Tibial nerve (tissue), 4 donors: Measurements from ENCODE around the gene ADGRL3. TPM values are rescaled to one million over a fixed set of nuclear protein-coding genes. Genes with fewer than 3 reads are reported as not detected.

Source experiments
- DNase-seq, 2 donors: peaks; one replicate each; pipeline ENCODE4 v3.0.0-alpha.2; 2019; ENCODE audit warnings: low spot score in 2 of 2
- H3K27ac ChIP-seq, 4 donors: fragments of 200-600 bp; sonication (generic) in 3 of 4; one replicate each; pipeline ENCODE4 v1.5.1; 2017 to 2019; ENCODE audit warnings: mild to moderate bottlenecking in 1 of 4
- H3K27me3 ChIP-seq, 2 donors: fragments of 200-600 bp; sonication (generic) in 1 of 2; one replicate each; pipeline versions ENCODE4 v1.5.1 to v1.6.0; 2017 to 2019
- H3K36me3 ChIP-seq, 3 donors: fragments of 200-600 bp; sonication (generic); one replicate each; pipeline ENCODE4 v1.5.1; 2018 to 2019
- H3K4me1 ChIP-seq, 4 donors: fragments of 200-600 bp; sonication (generic) in 3 of 4; one replicate each; pipeline ENCODE4 v1.5.1; 2017 to 2019
- H3K4me3 ChIP-seq, 4 donors: fragments of 200-600 bp; sonication (generic) in 3 of 4; one replicate each; pipeline ENCODE4 v1.5.1; 2017 to 2019; ENCODE audit warnings: mild to moderate bottlenecking in 1 of 4, moderate library complexity in 1 of 4
- H3K9me3 ChIP-seq, 4 donors: fragments of 200-600 bp; sonication (generic) in 3 of 4; one replicate each; pipeline ENCODE4 v1.5.1; 2017 to 2019
- EP300 ChIP-seq, 2 donors: sonication (generic); formaldehyde crosslinking; IDR thresholded peaks; one replicate each; pipeline ENCODE4 v1.6.1; 2017; ENCODE audit warnings: antibody characterized with exemption in 2 of 2, mild to moderate bottlenecking in 1 of 2
- POLR2A ChIP-seq, 2 donors: fragments of 450-650 bp; IDR thresholded peaks; one replicate each; pipeline ENCODE4 v1.6.1; 2017; ENCODE audit warnings: antibody characterized with exemption in 2 of 2, mild to moderate bottlenecking in 2 of 2, moderate library complexity in 2 of 2
- WGBS, 2 donors: methylation state at CpG; one replicate each; pipeline ENCODE4 v1.1.5; 2018; 5-methylcytosine and 5-hydroxymethylcytosine counted together
- total RNA-seq, 4 donors: library from RNA; depleted of rRNA; stranded (reverse); fragments of >200 nt; gene quantifications; one replicate each; pipeline ENCODE4 v1.1.0, GENCODE V29; 2016
- TF ChIP-seq, protein P1 (sequence below), 5 experiments: fragments of 200-600 bp in 3 of 5; fragments of 450-650 bp in 2 of 5; sonication (generic) in 3 of 5; IDR thresholded peaks; one replicate each; pipeline ENCODE4 v1.5.1; 2016 to 2019; ENCODE audit warnings: antibody characterized with exemption in 5 of 5, mild to moderate bottlenecking in 3 of 5, moderate library complexity in 2 of 5

The ADGRL3 gene
- total RNA-seq, 4 donors from 2014 or later, result 20.1 to 51.3 (median 28.2) TPM

DNA sequence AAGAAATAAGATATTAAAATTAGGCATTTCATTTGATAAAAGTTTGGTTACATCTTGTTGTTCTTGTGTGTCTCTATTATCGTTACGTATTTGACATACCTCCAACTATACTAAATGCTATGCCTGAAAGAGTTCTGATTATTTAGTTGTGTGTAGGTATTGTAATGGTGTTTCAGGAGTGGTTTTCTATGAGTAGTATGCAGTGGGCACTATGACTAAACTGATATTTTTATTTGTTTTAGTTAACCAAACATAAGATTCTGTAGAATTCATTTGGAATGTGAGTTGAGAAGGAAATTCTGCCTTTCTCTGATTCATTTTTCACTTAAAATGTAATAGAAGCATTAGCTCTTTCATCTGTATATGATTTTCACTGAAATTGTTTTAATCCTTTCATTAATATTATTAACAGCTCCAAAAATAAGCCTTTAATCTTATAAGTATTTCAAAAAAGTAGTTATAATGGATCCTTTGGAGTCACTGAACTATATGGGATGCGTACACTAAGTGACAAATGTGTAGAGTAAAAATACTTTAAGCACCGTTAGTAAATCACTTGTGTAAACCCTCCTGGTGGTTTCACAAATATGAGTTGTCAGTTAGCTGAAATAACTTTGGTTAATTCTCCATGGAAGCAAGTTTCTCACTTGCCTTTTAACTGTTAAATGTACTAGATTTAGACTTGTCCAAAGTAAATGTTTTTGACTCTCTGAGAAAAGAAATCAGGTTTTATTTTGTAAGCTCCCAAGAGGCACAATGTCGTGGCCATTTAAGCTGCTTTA is 388.7 kb downstream of the ADGRL3 start:
- 80 to 83% methylated on average over 5 of the region's 5 CpGs for WGBS, 2 donors
- Histone ChIP-seq H3K4me1 (no peaks in the 10 kb centered on the region), H3K9me3 (peaks cover 0 to 3% (median 0%) of the 10 kb centered on the region in 4 donors), H3K27ac (no peak overlapping the region), H3K36me3 (no peaks in the 10 kb centered on the region), H3K27me3 (no peaks in the 10 kb centered on the region), H3K4me3 (no peak overlapping the region)
- TF ChIP-seq POLR2A (IDR thresholded peaks at IDR 0.05) (no peak), EP300 (IDR thresholded peaks at IDR 0.05) (no peak)
- TF ChIP-seq, protein P1, sequence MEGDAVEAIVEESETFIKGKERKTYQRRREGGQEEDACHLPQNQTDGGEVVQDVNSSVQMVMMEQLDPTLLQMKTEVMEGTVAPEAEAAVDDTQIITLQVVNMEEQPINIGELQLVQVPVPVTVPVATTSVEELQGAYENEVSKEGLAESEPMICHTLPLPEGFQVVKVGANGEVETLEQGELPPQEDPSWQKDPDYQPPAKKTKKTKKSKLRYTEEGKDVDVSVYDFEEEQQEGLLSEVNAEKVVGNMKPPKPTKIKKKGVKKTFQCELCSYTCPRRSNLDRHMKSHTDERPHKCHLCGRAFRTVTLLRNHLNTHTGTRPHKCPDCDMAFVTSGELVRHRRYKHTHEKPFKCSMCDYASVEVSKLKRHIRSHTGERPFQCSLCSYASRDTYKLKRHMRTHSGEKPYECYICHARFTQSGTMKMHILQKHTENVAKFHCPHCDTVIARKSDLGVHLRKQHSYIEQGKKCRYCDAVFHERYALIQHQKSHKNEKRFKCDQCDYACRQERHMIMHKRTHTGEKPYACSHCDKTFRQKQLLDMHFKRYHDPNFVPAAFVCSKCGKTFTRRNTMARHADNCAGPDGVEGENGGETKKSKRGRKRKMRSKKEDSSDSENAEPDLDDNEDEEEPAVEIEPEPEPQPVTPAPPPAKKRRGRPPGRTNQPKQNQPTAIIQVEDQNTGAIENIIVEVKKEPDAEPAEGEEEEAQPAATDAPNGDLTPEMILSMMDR (IDR thresholded peaks at IDR 0.05), result no peak
- no peak for DNase-seq

DNA sequence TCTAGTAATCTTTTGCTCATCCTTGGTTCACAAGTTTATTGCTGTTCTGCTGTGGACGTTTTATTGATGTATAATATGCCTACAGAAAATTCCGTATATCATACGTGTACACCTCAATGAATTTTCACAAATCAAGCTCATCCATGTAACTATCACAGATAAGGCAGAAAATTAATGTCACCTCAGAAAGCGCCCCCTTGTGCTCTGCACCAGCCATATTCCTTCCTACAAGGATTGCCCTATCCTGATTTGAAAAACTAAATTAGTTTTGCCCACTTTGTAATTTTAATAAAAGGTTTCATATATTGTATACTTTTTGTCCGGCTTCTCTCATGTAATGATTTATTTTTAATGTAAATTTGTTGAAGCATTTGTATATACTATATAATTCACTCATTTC is 390.8 kb downstream of the ADGRL3 start:
- H3K36me3 ChIP-seq, result no peaks in the 10 kb centered on the region
- no peak overlapping the region for H3K4me3 ChIP-seq
- no peak for DNase-seq
- no peak overlapping the region for H3K27ac ChIP-seq
- no peaks in the 10 kb centered on the region for H3K27me3 ChIP-seq
- 90 to 91% methylated on average over 5 of the region's 5 CpGs for WGBS, 2 donors
- TF ChIP-seq, protein P1 (IDR thresholded peaks at IDR 0.05), result no peak
- TF ChIP-seq EP300 (IDR thresholded peaks at IDR 0.05), result no peak
- H3K9me3 ChIP-seq, result peaks cover 0 to 5% (median 0%) of the 10 kb centered on the region in 4 donors
- H3K4me1 ChIP-seq, result no peaks in the 10 kb centered on the region

GRCh38 chr4:61596606-61597340 is 396.6 kb downstream of the ADGRL3 start:
- Histone ChIP-seq H3K4me3 (no peak overlapping the region), H3K36me3 (no peaks in the 10 kb centered on the region), H3K4me1 (no peaks in the 10 kb centered on the region), H3K27me3 (no peaks in the 10 kb centered on the region), H3K27ac (no peak overlapping the region), H3K9me3 (peaks cover 0 to 5% (median 0%) of the 10 kb centered on the region in 4 donors)
- DNase-seq, result no peak
- whole genome bisulfite sequencing, 2 donors, result 62 to 65% methylated on average over 5 of the region's 5 CpGs
- TF ChIP-seq POLR2A (IDR thresholded peaks at IDR 0.05), result no peak
- no peak for TF ChIP-seq EP300 (IDR thresholded peaks at IDR 0.05)
- TF ChIP-seq, protein P1 (IDR thresholded peaks at IDR 0.05), result no peak

DNA sequence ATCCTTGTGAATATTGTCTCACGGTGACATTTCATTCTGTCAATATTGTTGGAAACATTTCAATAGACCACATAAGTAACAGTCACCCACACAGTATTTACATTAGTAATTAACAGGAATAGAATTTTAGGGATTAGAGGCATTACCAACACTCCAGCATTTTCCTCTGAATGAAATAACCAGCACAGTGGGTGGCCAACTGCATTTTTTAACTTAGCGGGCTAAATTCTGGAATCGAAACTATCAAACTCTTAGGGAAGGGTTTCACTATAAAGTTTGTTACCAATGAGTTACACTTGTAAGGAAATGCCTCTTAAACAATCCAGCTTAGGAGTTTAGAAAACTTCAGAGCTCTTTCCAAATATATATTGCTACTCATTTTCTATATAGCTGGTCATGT is 403.0 kb downstream of the ADGRL3 start:
- H3K36me3 ChIP-seq, result no peaks in the 10 kb centered on the region
- DNase-seq, result no peak
- no peaks in the 10 kb centered on the region for H3K27me3 ChIP-seq
- H3K27ac ChIP-seq, result no peak overlapping the region
- H3K9me3 ChIP-seq, result no peaks in the 10 kb centered on the region
- H3K4me3 ChIP-seq, result no peak overlapping the region
- no peak for TF ChIP-seq EP300 (IDR thresholded peaks at IDR 0.05)
- 52 to 57% methylated on average over 3 of the region's 3 CpGs for WGBS, 2 donors
- peaks cover 0 to 2% (median 0%) of the 10 kb centered on the region in 4 donors for H3K4me1 ChIP-seq

- TF ChIP-seq, protein P1 (IDR thresholded peaks at IDR 0.05), result no peak
- no peak for TF ChIP-seq POLR2A (IDR thresholded peaks at IDR 0.05)
- TF ChIP-seq EP300 (IDR thresholded peaks at IDR 0.05), result no peak
- WGBS, 2 donors, result 63 to 69% methylated on average over 2 of the region's 2 CpGs
Measured at GRCh38 chr4:61604054-61604453, 403.9 kb downstream of the ADGRL3 start.

More at GRCh38 chr4:61604054-61604453, 403.9 kb downstream of the ADGRL3 start:
- Histone ChIP-seq H3K36me3 (no peaks in the 10 kb centered on the region), H3K4me1 (peaks cover 0 to 3% (median 0%) of the 10 kb centered on the region in 4 donors), H3K27ac (no peak overlapping the region), H3K9me3 (no peaks in the 10 kb centered on the region), H3K27me3 (no peaks in the 10 kb centered on the region), H3K4me3 (no peak overlapping the region)
- DNase-seq, result no peak
